ENCODE results near the gene UBN1.

DNA sequence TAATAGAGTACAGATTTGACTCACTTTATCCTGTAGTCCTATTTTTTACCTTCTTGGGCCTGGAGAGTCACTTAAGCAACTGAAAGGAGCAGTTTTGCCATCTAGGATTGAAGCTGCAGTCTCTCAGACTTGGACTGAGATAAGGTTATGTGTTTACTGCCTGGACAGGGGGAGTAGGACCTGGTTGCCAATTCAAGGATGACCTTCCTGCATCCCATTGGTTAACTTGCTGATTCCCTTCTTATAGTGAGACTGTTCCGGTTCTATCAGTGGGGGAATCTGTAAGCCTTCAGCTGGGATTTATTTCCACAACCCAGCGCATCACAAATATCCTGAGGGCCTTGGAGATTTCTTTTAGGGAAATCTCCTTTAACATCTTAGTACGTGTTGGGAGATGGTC is 2.9 kb downstream of the UBN1 start:
- TF ChIP-seq, protein P1, sequence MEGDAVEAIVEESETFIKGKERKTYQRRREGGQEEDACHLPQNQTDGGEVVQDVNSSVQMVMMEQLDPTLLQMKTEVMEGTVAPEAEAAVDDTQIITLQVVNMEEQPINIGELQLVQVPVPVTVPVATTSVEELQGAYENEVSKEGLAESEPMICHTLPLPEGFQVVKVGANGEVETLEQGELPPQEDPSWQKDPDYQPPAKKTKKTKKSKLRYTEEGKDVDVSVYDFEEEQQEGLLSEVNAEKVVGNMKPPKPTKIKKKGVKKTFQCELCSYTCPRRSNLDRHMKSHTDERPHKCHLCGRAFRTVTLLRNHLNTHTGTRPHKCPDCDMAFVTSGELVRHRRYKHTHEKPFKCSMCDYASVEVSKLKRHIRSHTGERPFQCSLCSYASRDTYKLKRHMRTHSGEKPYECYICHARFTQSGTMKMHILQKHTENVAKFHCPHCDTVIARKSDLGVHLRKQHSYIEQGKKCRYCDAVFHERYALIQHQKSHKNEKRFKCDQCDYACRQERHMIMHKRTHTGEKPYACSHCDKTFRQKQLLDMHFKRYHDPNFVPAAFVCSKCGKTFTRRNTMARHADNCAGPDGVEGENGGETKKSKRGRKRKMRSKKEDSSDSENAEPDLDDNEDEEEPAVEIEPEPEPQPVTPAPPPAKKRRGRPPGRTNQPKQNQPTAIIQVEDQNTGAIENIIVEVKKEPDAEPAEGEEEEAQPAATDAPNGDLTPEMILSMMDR (IDR thresholded peaks at IDR 0.05; ENCODE audit: low read depth, low read length, missing input control) = no peak
- TF ChIP-seq RAD21 (IDR thresholded peaks at IDR 0.05) (no peak), SP1 (IDR thresholded peaks at IDR 0.05) (no peak), YY1 (IDR thresholded peaks at IDR 0.05) (no peak), GABPA (IDR thresholded peaks at IDR 0.05 in 1 of 2, conservative IDR thresholded peaks at IDR 0.05 in 1 of 2) (no peak)
- TF ChIP-seq, protein P2, sequence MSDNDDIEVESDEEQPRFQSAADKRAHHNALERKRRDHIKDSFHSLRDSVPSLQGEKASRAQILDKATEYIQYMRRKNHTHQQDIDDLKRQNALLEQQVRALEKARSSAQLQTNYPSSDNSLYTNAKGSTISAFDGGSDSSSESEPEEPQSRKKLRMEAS (IDR thresholded peaks at IDR 0.05) = no peak

Measured in liver (tissue), 3 donors.